GM12873 (cell line): ENCODE measurements around the gene GASK1A.

Experiments used
- CTCF ChIP-seq: IDR thresholded peaks from 2 replicates; pipeline ENCODE4 v1.5.1; 2012; ENCODE audit warnings: low read depth, mild to moderate bottlenecking, moderate library complexity, low read length, control low read depth; ENCODE audit not compliant: insufficient read depth; ENCODE audit errors: missing control alignments

The GASK1A gene

DNA sequence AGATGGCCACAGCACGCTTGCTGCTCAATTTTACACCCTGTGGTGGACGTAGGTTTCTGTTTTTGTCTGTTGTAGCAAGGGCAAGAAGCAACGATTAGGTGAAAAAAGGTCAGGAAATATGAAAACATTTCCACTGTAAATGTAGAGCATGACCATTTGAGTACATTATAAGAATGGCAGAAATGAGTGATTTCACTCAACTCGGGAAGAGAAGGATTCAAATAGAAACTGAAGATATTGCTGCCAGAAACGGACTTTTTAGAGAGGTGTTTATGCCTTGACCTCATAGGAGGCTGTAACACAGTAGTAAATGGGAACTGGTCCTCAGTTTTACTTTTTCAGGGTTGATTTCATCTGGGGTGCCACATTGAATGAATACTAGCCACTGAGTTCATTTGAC lies 33.1 kb upstream of the GASK1A start:
- no peak for TF ChIP-seq CTCF

DNA sequence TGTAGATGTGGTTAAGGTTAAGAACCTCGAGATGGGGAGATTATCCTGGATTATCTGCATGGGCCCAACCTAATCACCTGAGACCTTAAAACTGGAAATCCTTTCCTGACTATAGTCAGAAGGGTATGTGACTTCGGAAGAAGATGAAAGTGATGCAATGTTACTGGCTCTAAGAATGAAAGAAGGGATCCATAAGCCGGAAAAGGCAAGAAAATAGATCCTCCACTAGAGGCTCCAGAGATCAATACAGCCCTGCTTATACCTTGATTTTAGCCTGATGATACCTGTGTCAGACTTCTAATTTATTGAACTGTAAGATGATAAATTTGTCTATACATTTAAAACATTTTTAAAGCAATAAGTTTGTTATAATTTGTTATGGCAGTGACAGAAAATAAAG lies 21.5 kb upstream of the GASK1A start:
- peak; percentile 10 for TF ChIP-seq CTCF

DNA sequence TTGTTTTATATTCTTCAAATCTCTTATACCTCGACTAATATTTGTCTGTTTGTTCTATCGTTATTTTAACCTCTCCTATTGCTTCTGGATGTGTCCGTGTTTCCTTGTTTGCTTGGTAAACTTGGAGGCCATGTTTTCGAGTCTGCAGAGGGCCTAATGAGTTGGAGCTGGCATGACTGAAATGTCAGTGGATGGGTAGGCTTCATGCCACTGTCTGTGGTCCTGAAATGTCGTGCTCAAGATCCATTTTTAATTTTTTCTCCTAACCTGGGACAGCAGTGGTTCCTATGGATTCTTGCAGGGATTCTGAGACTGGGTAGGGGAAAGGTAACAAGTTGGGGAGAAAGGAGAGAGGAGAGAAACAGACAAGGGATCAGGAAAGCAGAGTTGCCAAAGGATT lies 18.8 kb upstream of the GASK1A start:
- no peak for TF ChIP-seq CTCF

- no peak for TF ChIP-seq CTCF
Observed at GRCh38 chr3:42960786-42961185, 18.3 kb upstream of the GASK1A start.

GRCh38 chr3:42961633-42962032 lies 17.5 kb upstream of the GASK1A start:
- peak; percentile 55 for TF ChIP-seq CTCF

DNA sequence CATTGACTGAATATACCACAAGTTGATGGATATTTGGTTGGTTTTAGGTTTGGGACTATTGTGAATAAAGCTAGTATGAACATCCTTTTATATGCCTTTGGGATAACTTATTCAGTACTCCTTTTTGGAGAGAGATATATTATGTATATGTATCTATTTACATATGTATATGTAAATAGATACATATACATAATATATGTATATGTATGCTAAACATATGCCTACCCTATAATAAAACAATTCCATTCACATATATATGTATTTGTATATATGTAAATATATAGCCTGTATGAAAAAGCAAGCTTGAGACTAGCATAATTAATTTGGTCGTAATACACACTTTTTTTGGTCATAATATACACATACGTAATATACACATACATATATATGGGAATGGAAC lies 15.8 kb upstream of the GASK1A start:
- TF ChIP-seq CTCF = no peak

DNA sequence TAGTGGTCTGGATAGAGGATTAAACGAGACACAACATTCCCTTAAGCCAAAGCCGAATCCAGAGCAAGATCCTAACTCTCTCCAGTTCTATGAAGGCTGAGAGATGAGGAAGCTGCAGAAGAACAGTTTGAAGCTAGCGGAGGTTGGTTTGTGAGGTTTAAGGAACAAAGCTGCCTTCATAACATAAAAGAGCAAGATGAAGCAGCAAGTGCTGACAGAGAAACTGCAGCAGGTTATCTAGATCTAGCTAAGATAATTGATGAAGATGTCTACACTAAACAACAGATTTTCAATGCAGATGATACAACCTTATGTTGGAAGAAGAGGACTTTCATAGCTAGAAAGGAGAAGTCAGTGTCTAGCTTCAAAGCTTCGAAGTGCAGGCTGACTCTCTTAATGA lies 14.8 kb upstream of the GASK1A start:
- TF ChIP-seq CTCF = no peak

- TF ChIP-seq CTCF = no peak
Observed at GRCh38 chr3:42970557-42970956, 8.6 kb upstream of the GASK1A start.
